22Rv1 (cell line): ENCODE measurements around the gene ZNF280D.

Experiments
- ZFX ChIP-seq: fragments of 450-650 bp; IDR thresholded peaks from 2 replicates; pipeline ENCODE4 v1.6.1; 2017; ENCODE audit warnings: antibody characterized with exemption, borderline replicate concordance
- TF ChIP-seq, protein P1 (sequence below): fragments of 450-650 bp; IDR thresholded peaks from 2 replicates; pipeline ENCODE4 v1.5.1; 2017; ENCODE audit warnings: mild to moderate bottlenecking

DNA sequence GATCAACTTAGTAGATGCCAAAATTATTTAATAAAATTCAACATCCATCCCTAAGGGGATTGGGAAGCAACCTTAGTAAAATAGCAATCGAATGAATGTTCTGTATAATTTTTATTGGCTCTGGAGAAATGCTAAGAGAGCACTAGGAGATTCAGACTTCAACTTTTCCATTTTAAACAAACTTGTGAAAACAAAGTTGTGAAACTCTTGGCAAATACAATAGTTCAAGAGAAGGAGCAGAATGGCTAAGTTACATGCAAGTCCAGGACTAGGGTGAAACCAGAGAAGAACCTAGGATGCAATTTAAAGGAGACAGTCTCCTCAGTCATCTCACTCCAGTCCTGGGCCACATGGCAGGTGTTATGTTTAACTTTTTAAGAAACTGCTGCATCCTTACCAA, 16.7 kb upstream of the ZNF280D start:
- TF ChIP-seq, protein P1, sequence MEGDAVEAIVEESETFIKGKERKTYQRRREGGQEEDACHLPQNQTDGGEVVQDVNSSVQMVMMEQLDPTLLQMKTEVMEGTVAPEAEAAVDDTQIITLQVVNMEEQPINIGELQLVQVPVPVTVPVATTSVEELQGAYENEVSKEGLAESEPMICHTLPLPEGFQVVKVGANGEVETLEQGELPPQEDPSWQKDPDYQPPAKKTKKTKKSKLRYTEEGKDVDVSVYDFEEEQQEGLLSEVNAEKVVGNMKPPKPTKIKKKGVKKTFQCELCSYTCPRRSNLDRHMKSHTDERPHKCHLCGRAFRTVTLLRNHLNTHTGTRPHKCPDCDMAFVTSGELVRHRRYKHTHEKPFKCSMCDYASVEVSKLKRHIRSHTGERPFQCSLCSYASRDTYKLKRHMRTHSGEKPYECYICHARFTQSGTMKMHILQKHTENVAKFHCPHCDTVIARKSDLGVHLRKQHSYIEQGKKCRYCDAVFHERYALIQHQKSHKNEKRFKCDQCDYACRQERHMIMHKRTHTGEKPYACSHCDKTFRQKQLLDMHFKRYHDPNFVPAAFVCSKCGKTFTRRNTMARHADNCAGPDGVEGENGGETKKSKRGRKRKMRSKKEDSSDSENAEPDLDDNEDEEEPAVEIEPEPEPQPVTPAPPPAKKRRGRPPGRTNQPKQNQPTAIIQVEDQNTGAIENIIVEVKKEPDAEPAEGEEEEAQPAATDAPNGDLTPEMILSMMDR = no peak
- no peak for TF ChIP-seq ZFX
